ENCODE measurements around the gene SEPSECS.

GRCh38 chr4:25158817-25159216 is 1.4 kb downstream of the SEPSECS start:
- TF ChIP-seq, protein P1, sequence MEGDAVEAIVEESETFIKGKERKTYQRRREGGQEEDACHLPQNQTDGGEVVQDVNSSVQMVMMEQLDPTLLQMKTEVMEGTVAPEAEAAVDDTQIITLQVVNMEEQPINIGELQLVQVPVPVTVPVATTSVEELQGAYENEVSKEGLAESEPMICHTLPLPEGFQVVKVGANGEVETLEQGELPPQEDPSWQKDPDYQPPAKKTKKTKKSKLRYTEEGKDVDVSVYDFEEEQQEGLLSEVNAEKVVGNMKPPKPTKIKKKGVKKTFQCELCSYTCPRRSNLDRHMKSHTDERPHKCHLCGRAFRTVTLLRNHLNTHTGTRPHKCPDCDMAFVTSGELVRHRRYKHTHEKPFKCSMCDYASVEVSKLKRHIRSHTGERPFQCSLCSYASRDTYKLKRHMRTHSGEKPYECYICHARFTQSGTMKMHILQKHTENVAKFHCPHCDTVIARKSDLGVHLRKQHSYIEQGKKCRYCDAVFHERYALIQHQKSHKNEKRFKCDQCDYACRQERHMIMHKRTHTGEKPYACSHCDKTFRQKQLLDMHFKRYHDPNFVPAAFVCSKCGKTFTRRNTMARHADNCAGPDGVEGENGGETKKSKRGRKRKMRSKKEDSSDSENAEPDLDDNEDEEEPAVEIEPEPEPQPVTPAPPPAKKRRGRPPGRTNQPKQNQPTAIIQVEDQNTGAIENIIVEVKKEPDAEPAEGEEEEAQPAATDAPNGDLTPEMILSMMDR (IDR thresholded peaks at IDR 0.05) = no peak
- TF ChIP-seq POLR2A (IDR thresholded peaks at IDR 0.05) = no peak
